Adrenal gland (tissue), 12 donors: ENCODE measurements around the gene C19orf38. TPM values are rescaled to one million over a fixed set of nuclear protein-coding genes. Genes with fewer than 3 reads are reported as not detected.

Experiments
- DNase-seq, 7 donors: peaks; one replicate each; pipeline ENCODE4 v3.0.0-alpha.2; 2019 to 2020
- H3K27ac ChIP-seq, 5 donors: fragments of 200-600 bp; sonication (generic) in 4 of 5; 1 replicate in 3 of 5; 2 replicates in 2 of 5; pipeline versions ENCODE4 v1.5.1 to v1.8.0; 2016 to 2020; ENCODE audit warnings: mild to moderate bottlenecking in 1 of 5
- H3K27me3 ChIP-seq: fragments of 200-600 bp; 2 replicates; pipeline ENCODE4 v1.8.0; 2021
- H3K36me3 ChIP-seq, 2 donors: fragments of 200-600 bp; replicated peaks in 1 of 2; 1 replicate in 1 of 2; 2 replicates in 1 of 2; pipeline versions ENCODE4 v1.5.1 to v1.8.0; 2018 to 2022
- H3K4me1 ChIP-seq, 2 donors: fragments of 200-600 bp; replicated peaks in 1 of 2; 1 replicate in 1 of 2; 2 replicates in 1 of 2; pipeline versions ENCODE4 v1.5.1 to v1.8.0; 2018 to 2021
- H3K4me3 ChIP-seq, 4 donors: fragments of 200-600 bp; sonication (generic) in 3 of 4; one replicate each; pipeline ENCODE4 v1.5.1; 2016 to 2018
- H3K9me3 ChIP-seq, 3 donors: fragments of 200-600 bp; sonication (generic) in 1 of 3; replicated peaks in 1 of 3; 1 replicate in 2 of 3; 2 replicates in 1 of 3; pipeline versions ENCODE4 v1.5.1 to v1.8.0; 2016 to 2021
- CTCF ChIP-seq, 6 experiments: fragments of 450-650 bp in 4 of 6; fragments of 200-600 bp in 2 of 6; sonication (generic) in 1 of 6; IDR thresholded peaks; 1 replicate in 5 of 6; 2 replicates in 1 of 6; pipeline versions ENCODE4 v1.5.1 to v1.8.0; 2016 to 2021; ENCODE audit warnings: antibody characterized with exemption in 6 of 6, mild to moderate bottlenecking in 2 of 6, moderate library complexity in 1 of 6
- POLR2A ChIP-seq, 2 donors: fragments of 450-650 bp; IDR thresholded peaks; one replicate each; pipeline ENCODE4 v1.6.1; 2017; ENCODE audit warnings: antibody characterized with exemption in 2 of 2, mild to moderate bottlenecking in 2 of 2, moderate library complexity in 1 of 2
- WGBS, 4 donors: extraction: QIAGEN DNeasy Blood & Tissue Kit in 2 of 4; methylation state at CpG; one replicate each; pipeline versions ENCODE4 v1.1.5 to v1.1.7; 2013 to 2017; 5-methylcytosine and 5-hydroxymethylcytosine counted together
- intact Hi-C, 2 donors: fragments of 100-400 bp; cut with DNase I; formaldehyde crosslinking; loops; one replicate each; pipeline versions ENCODE4 v1.14.1 to v1.15.0; 2022 to 2023
- polyA plus RNA-seq, 3 donors: library from polyadenylated mRNA; stranded (reverse); fragments of 200-250 nt in 2 of 3; fragments of 350-450 nt in 1 of 3; fragmentation: Illumina TruSeq in 1 of 3; extraction: RNeasy Lipid Tissue Mini Kit (QIAGEN cat#74804) in 1 of 3; gene quantifications; one replicate each; pipeline ENCODE4 v1.2.3, GENCODE V29; 2013 to 2014
- total RNA-seq, 9 donors: library from RNA; depleted of rRNA in 4 of 9; stranded (reverse); fragments of >200 nt in 4 of 9; fragments of 120-200 nt in 1 of 9; fragmentation: NEBNext Ultra II Directional in 1 of 9; extraction: Animal tissue kit (Norgen Biotek cat#: 25700) in 1 of 9; gene quantifications; one replicate each; pipeline versions ENCODE4 v1.1.0 to v1.2.4, GENCODE V29; 2013 to 2023
- donor health status: healthy with polysubstance abuse.
- donor health status: Bipolar disorder and iron deficiency.
- donor health status: DM: yes; HTN: yes; CAD: no.
- donor health status: DM: no; HTN: no; CAD: no.
- donor health status: DM: no; HTN: no; CAD: no.
- donor health status: DM: yes; HTN: yes; CAD: no.

The C19orf38 gene
- total and polyA plus RNA-seq, 12 donors = 0.30 to 5.6 (median 1.9) TPM

GRCh38 chr19:10819124-10820060 lies 28.8 kb upstream of the C19orf38 start:
- Histone ChIP-seq H3K4me3 (no peak overlapping the region), H3K27me3 (no peaks in the 10 kb centered on the region), H3K9me3 (no peaks in the 10 kb centered on the region), H3K27ac (peak overlapping the region in 1 of 5 donors; percentile 84), H3K36me3 (peaks cover 0 to 59% of the 10 kb centered on the region in 2 donors), H3K4me1 (no peaks in the 10 kb centered on the region)
- WGBS, 4 donors = 93 to 95% (median 95%) methylated on average over 17 to 27 of the region's 27 CpGs
- TF ChIP-seq POLR2A (IDR thresholded peaks at IDR 0.05) (no peak), CTCF (IDR thresholded peaks at IDR 0.05) (no peak)
- DNase-seq = no peak
- intact Hi-C loops = no loop called here

GRCh38 chr19:10820173-10820572 lies 28.0 kb upstream of the C19orf38 start:
- no peak for DNase-seq
- intact Hi-C loops = no loop called here
- no peaks in the 10 kb centered on the region for H3K9me3 ChIP-seq
- H3K27ac ChIP-seq = no peak overlapping the region
- WGBS, 4 donors = 79 to 88% (median 86%) methylated on average over 7 of the region's 7 CpGs
- H3K27me3 ChIP-seq = no peaks in the 10 kb centered on the region
- TF ChIP-seq POLR2A (IDR thresholded peaks at IDR 0.05) = no peak
- TF ChIP-seq CTCF (IDR thresholded peaks at IDR 0.05) = peak in 2 of 6 experiments; percentile 9 to 30
- H3K4me3 ChIP-seq = no peak overlapping the region
- peaks cover 0 to 67% of the 10 kb centered on the region in 2 donors for H3K36me3 ChIP-seq
- no peaks in the 10 kb centered on the region for H3K4me1 ChIP-seq

GRCh38 chr19:10823690-10824089 lies 24.5 kb upstream of the C19orf38 start:
- Histone ChIP-seq H3K27me3 (no peaks in the 10 kb centered on the region), H3K4me1 (no peaks in the 10 kb centered on the region), H3K4me3 (no peak overlapping the region), H3K9me3 (no peaks in the 10 kb centered on the region), H3K36me3 (peaks cover 0 to 85% of the 10 kb centered on the region in 2 donors), H3K27ac (no peak overlapping the region)
- TF ChIP-seq POLR2A (IDR thresholded peaks at IDR 0.05) (no peak), CTCF (IDR thresholded peaks at IDR 0.05) (no peak)
- DNase-seq = peak in 1 of 7 donors; percentile 12
- WGBS, 4 donors = 60 to 92% (median 88%) methylated on average over 1 to 12 of the region's 12 CpGs
- intact Hi-C loops = no loop called here

- Histone ChIP-seq H3K4me3 (no peak overlapping the region), H3K4me1 (no peaks in the 10 kb centered on the region), H3K9me3 (no peaks in the 10 kb centered on the region), H3K36me3 (peaks cover 0 to 92% of the 10 kb centered on the region in 2 donors), H3K27me3 (no peaks in the 10 kb centered on the region), H3K27ac (no peak overlapping the region)
- intact Hi-C loops = no loop called here
- no peak for TF ChIP-seq POLR2A (IDR thresholded peaks at IDR 0.05)
- TF ChIP-seq CTCF (IDR thresholded peaks at IDR 0.05) = no peak
- peak in 1 of 7 donors; percentile 7 for DNase-seq
- WGBS, 4 donors = 78 to 86% (median 81%) methylated on average over 2 to 7 of the region's 7 CpGs
Measured at GRCh38 chr19:10826231-10826630, 22.0 kb upstream of the C19orf38 start.
